GM23338 (cell line): Measurements from ENCODE around the gene TTYH1. TPM values are rescaled to one million over a fixed set of nuclear protein-coding genes. Genes with fewer than 3 reads are reported as not detected.
"Not testable (repeated sequence)": the region's sequence is repeated elsewhere in the genome, so short reads cannot be mapped to it uniquely, and the experiment has no call there.

ENCODE experiments used
- ATAC-seq: fragments of 200-7000 bp; cut with Tn5 transposase; 3 replicates; pipeline ENCODE4 v1.9.1; 2020
- DNase-seq: peaks from one replicate; pipeline ENCODE4 v3.0.0-alpha.2; 2015; ENCODE audit warnings: low spot score
- H2AFZ ChIP-seq: fragments of 200-600 bp; sonication (generic); 2 replicates; pipeline ENCODE4 v1.8.0; 2016; ENCODE audit warnings: antibody characterized with exemption, mild to moderate bottlenecking, moderate library complexity
- H3F3A ChIP-seq: fragments of 200-600 bp; sonication (generic); replicated peaks from 2 replicates; pipeline ENCODE4 v1.8.0; 2017; ENCODE audit warnings: antibody characterized with exemption, mixed run types, low read depth
- H3K27ac ChIP-seq: fragments of 200-600 bp; sonication (generic); 2 replicates; pipeline ENCODE4 v1.6.1; 2016; ENCODE audit warnings: low read depth
- H3K27me3 ChIP-seq: fragments of 200-600 bp; sonication (generic); 2 replicates; pipeline ENCODE4 v1.8.0; 2016; ENCODE audit warnings: mild to moderate bottlenecking, mixed run types, moderate library complexity; ENCODE audit not compliant: insufficient read depth
- H3K36me3 ChIP-seq: fragments of 200-600 bp; sonication (generic); 2 replicates; pipeline ENCODE4 v1.8.0; 2016; ENCODE audit warnings: mild to moderate bottlenecking; ENCODE audit not compliant: insufficient read depth
- H3K4me1 ChIP-seq: fragments of 200-600 bp; sonication (generic); 2 replicates; pipeline ENCODE4 v1.8.0; 2016; ENCODE audit warnings: mild to moderate bottlenecking, moderate library complexity; ENCODE audit not compliant: insufficient read depth
- H3K4me2 ChIP-seq: fragments of 200-600 bp; sonication (generic); 2 replicates; pipeline ENCODE4 v1.7.1; 2017; ENCODE audit warnings: mixed run types
- H3K4me3 ChIP-seq: fragments of 200-600 bp; sonication (generic); 2 replicates; pipeline ENCODE4 v1.6.1; 2016; ENCODE audit warnings: mixed run types
- H3K79me2 ChIP-seq: fragments of 200-600 bp; sonication (generic); replicated peaks from 2 replicates; pipeline ENCODE4 v1.8.0; 2017; ENCODE audit warnings: mild to moderate bottlenecking; ENCODE audit not compliant: insufficient read depth
- H3K9me2 ChIP-seq: fragments of 200-600 bp; sonication (generic); 2 replicates; pipeline ENCODE4 v1.8.0; 2017; ENCODE audit not compliant: insufficient read depth
- H4K20me1 ChIP-seq: fragments of 200-600 bp; sonication (generic); replicated peaks from 2 replicates; pipeline ENCODE4 v1.8.0; 2017; ENCODE audit warnings: mild to moderate bottlenecking; ENCODE audit not compliant: insufficient read depth
- H3K27ac Mint-ChIP-seq: 2 replicates; pipeline ENCODE4 v1.8.0; 2020; ENCODE audit warnings: inconsistent platforms, mild to moderate bottlenecking, moderate library complexity, mixed read lengths
- H3K27me3 Mint-ChIP-seq: 3 replicates; pipeline ENCODE4 v1.8.0; 2022; ENCODE audit warnings: low read depth, mild to moderate bottlenecking, moderate library complexity, mixed read lengths, inconsistent platforms; ENCODE audit not compliant: insufficient read depth, poor library complexity
- H3K36me3 Mint-ChIP-seq: 3 replicates; pipeline ENCODE4 v1.8.0; 2021; ENCODE audit warnings: low read depth, mild to moderate bottlenecking, inconsistent platforms, moderate library complexity, mixed read lengths
- H3K4me1 Mint-ChIP-seq: 3 replicates; pipeline ENCODE4 v1.8.0; 2020; ENCODE audit warnings: mild to moderate bottlenecking, inconsistent platforms, mixed read lengths
- H3K4me3 Mint-ChIP-seq: 3 replicates; pipeline ENCODE4 v1.8.0; 2021; ENCODE audit warnings: moderate library complexity, mild to moderate bottlenecking, inconsistent platforms, mixed read lengths
- H3K9me3 Mint-ChIP-seq: 3 replicates; pipeline ENCODE4 v1.8.0; 2020; ENCODE audit warnings: moderate library complexity, mild to moderate bottlenecking, inconsistent platforms, mixed read lengths
- CREB1 ChIP-seq: fragments of 250-450 bp; sonication (Bioruptor Pico); IDR thresholded peaks from 2 replicates; pipeline ENCODE4 v1.5.0; 2020; ENCODE audit warnings: low read depth, mild to moderate bottlenecking, moderate library complexity
- CTCF ChIP-seq, 2 experiments: fragments of 200-600 bp in 1 of 2; sonication (generic) in 1 of 2; conservative IDR thresholded peaks; 2 replicates each; pipeline versions ENCODE4 v1.5.1 to v1.6.1; 2016 to 2017; ENCODE audit warnings: antibody characterized with exemption in 2 of 2, low read depth in 2 of 2, mild to moderate bottlenecking in 2 of 2, moderate library complexity in 1 of 2
- ETS1 ChIP-seq: IDR thresholded peaks from 2 replicates; pipeline ENCODE4 v1.6.1; 2016; ENCODE audit warnings: antibody characterized with exemption
- EZH2 ChIP-seq: fragments of 200-600 bp; sonication (generic); IDR thresholded peaks from one replicate; pipeline ENCODE4 v1.8.0; 2017; ENCODE audit warnings: antibody characterized with exemption, mild to moderate bottlenecking, low read depth; ENCODE audit not compliant: unreplicated experiment
- EZH2phosphoT487 ChIP-seq: fragments of 200-600 bp; sonication (generic); IDR thresholded peaks from one replicate; pipeline ENCODE4 v1.8.1; 2018; ENCODE audit warnings: antibody characterized with exemption; ENCODE audit not compliant: unreplicated experiment
- JUNB ChIP-seq: IDR thresholded peaks from one replicate; pipeline ENCODE4 v1.6.1; 2016; ENCODE audit warnings: antibody characterized with exemption; ENCODE audit not compliant: unreplicated experiment
- NANOG ChIP-seq: IDR thresholded peaks from 2 replicates; pipeline ENCODE4 v1.6.1; 2016; ENCODE audit warnings: antibody characterized with exemption, borderline replicate concordance
- POLR2AphosphoS5 ChIP-seq: IDR thresholded peaks from 2 replicates; pipeline ENCODE4 v1.6.1; 2016; ENCODE audit warnings: antibody characterized with exemption, low read depth
- REST ChIP-seq: IDR thresholded peaks from one replicate; pipeline ENCODE4 v1.6.1; 2018; ENCODE audit warnings: antibody characterized with exemption; ENCODE audit not compliant: unreplicated experiment
- STAT1 ChIP-seq: IDR thresholded peaks from one replicate; pipeline ENCODE4 v1.6.1; 2016; ENCODE audit warnings: antibody characterized with exemption; ENCODE audit not compliant: unreplicated experiment
- ZNF114 ChIP-seq: fragments of 250-450 bp; sonication (Bioruptor Pico); IDR thresholded peaks from 2 replicates; pipeline ENCODE4 v1.5.0; 2020; ENCODE audit warnings: mild to moderate bottlenecking, moderate library complexity
- polyA plus RNA-seq: library from polyadenylated mRNA; unstranded; fragments of >200 nt; fragmentation: Nextera tagmentation; extraction: Ambion mirVana; gene quantifications from 2 replicates; pipeline ENCODE4 v1.2.1, GENCODE V29; 2016
- total RNA-seq: library from RNA; depleted of rRNA; stranded (reverse); fragments of >200 nt; shearing (Covaris generic); gene quantifications from 2 replicates; pipeline ENCODE4 v1.2.3, GENCODE V29; 2014

TTYH1 gene
- total and polyA plus RNA-seq, 2 experiments from 2014 or later = 18.2 to 40.8 TPM

GRCh38 chr19:54466110-54466480, 50.8 kb downstream of the TTYH1 start:
- not testable (repeated sequence) for H3K9me2 ChIP-seq, DNase-seq
- H3K27me3 Mint-ChIP-seq = peaks cover 40% of the 10 kb centered on the region

GRCh38 chr19:54469496-54469934, 54.3 kb downstream of the TTYH1 start:
- Mint-ChIP-seq H3K9me3 (no peaks in the 10 kb centered on the region), H3K4me1 (peaks cover 21% of the 10 kb centered on the region), H3K27ac (no peak overlapping the region), H3K27me3 (peaks cover 30% of the 10 kb centered on the region), H3K4me3 (no peak overlapping the region), H3K36me3 (no peaks in the 10 kb centered on the region; the same call in 2 of the 3 replicates)
- DNase-seq (no peak), ATAC-seq (no peak)
- H3K4me1 ChIP-seq = peaks cover 17% of the 10 kb centered on the region
- no peak overlapping the region for H3K4me2 ChIP-seq
- H4K20me1 ChIP-seq = no peaks in the 10 kb centered on the region; the same call in 1 of the 2 replicates
- H3K4me3 ChIP-seq = no peak overlapping the region
- H3K27me3 ChIP-seq = peaks cover 41% of the 10 kb centered on the region
- no peaks in the 10 kb centered on the region for H3K36me3 ChIP-seq
- H3K27ac ChIP-seq = no peak overlapping the region
- no peak overlapping the region for H2AFZ ChIP-seq
- 0 out of 2 replicates have a peak, but pooled peaks cover 3% of the 10 kb centered on the region for H3F3A ChIP-seq
- no peaks in the 10 kb centered on the region; the same call in 1 of the 2 replicates for H3K79me2 ChIP-seq
- H3K9me2 ChIP-seq = no peaks in the 10 kb centered on the region
- TF ChIP-seq NANOG (no peak), REST (no peak), ETS1 (no peak), JUNB (no peak), EZH2 (no peak), EZH2phosphoT487 (no peak), CREB1 (CRISPR knock-in tag) (no peak), CTCF (conservative IDR thresholded peaks at IDR 0.05; ENCODE audit: low read depth in 2 of 2) (no peak), ZNF114 (CRISPR knock-in tag) (no peak), POLR2AphosphoS5 (no peak), STAT1 (no peak)

More at GRCh38 chr19:54466110-54466480, 50.8 kb downstream of the TTYH1 start:
- H3K9me3 Mint-ChIP-seq, H3K36me3 Mint-ChIP-seq, H4K20me1 ChIP-seq, H3K4me3 ChIP-seq, H3K27ac Mint-ChIP-seq, H2AFZ ChIP-seq, ATAC-seq, H3K4me2 ChIP-seq, H3K27ac ChIP-seq, H3F3A ChIP-seq, H3K79me2 ChIP-seq, H3K36me3 ChIP-seq: not testable (repeated sequence)
- Mint-ChIP-seq H3K4me3 (peak overlapping the region; percentile 58; the same call in 2 of the 3 replicates), H3K4me1 (peaks cover 25% of the 10 kb centered on the region)
- H3K4me1 ChIP-seq = peaks cover 11% of the 10 kb centered on the region
- peaks cover 35% of the 10 kb centered on the region for H3K27me3 ChIP-seq
